K562 (cell line): ENCODE results near the gene TET2. TPM values are rescaled to one million over a fixed set of nuclear protein-coding genes. Genes with fewer than 3 reads are reported as not detected.

Experiments used
- DNMT1 ChIP-seq: fragments of 450-650 bp; IDR thresholded peaks from 2 replicates; pipeline ENCODE4 v1.6.1; 2016; ENCODE audit warnings: antibody characterized with exemption, mild to moderate bottlenecking
- ETS2 ChIP-seq: IDR thresholded peaks from 2 replicates; pipeline ENCODE4 v1.6.1; 2016; ENCODE audit warnings: borderline replicate concordance, missing genetic modification characterization, mild to moderate bottlenecking, moderate library complexity, missing compliant biosample characterization; ENCODE audit not compliant: poor library complexity, severe bottlenecking
- GABPA ChIP-seq: fragments of 200-800 bp; sonication (Bioruptor generic); conservative IDR thresholded peaks from 2 replicates; pipeline ENCODE4 v1.6.1; 2016; ENCODE audit warnings: low read depth, missing genetic modification characterization, missing compliant biosample characterization
- HNRNPL ChIP-seq: fragments of 200-400 bp; formaldehyde crosslinking; IDR thresholded peaks from 2 replicates; pipeline ENCODE4 v1.6.1; 2017; ENCODE audit warnings: low read depth, mild to moderate bottlenecking, low read length
- KDM4B ChIP-seq, 2 experiments: fragments of 450-650 bp in 1 of 2; sonication (generic) in 1 of 2; IDR thresholded peaks; 2 replicates each; pipeline ENCODE4 v1.6.1; 2016 to 2017; ENCODE audit warnings: borderline replicate concordance in 2 of 2, antibody characterized with exemption in 1 of 2, low read depth in 1 of 2, mild to moderate bottlenecking in 1 of 2
- MTA2 ChIP-seq: fragments of 450-650 bp; IDR thresholded peaks from 2 replicates; pipeline ENCODE4 v1.6.1; 2016; ENCODE audit warnings: low read depth
- SRF ChIP-seq, 2 experiments: fragments of 250-450, 450-650 bp in 1 of 2; sonication (Bioruptor Pico) in 1 of 2; sonication (generic) in 1 of 2; formaldehyde crosslinking; IDR thresholded peaks; 2 replicates each; pipeline versions ENCODE4 v1.5.0 to v1.5.1; 2020 to 2022; ENCODE audit warnings: mild to moderate bottlenecking in 1 of 2, missing genetic modification reagents in 1 of 2
- polyA plus RNA-seq, 8 experiments: library from polyadenylated mRNA; depleted of rRNA in 4 of 8; stranded (reverse) in 5 of 8; unstranded in 3 of 8; fragments of >200 nt; fragmentation: Nextera tagmentation in 2 of 8; fragmentation: Illumina TruSeq in 1 of 8; extraction: Ambion mirVana in 2 of 8; extraction: Trizol in 1 of 8; gene quantifications; 2 replicates each; pipeline versions ENCODE4 v1.2.1 to v1.2.3, GENCODE V29; 2011 to 2014; ENCODE audit warnings: inconsistent platforms in 1 of 8, missing spikeins in 1 of 8
- total RNA-seq, 7 experiments: library from RNA; depleted of rRNA in 6 of 7; stranded (reverse); fragments of >200 nt in 6 of 7; fragmentation: Illumina TruSeq in 2 of 7; extraction: Trizol in 2 of 7; gene quantifications; 2 replicates each; pipeline versions ENCODE4 v1.2.1 to v1.2.3, GENCODE V29; 2011 to 2021; ENCODE audit warnings: low replicate concordance in 1 of 7
- TF ChIP-seq, protein P1 (sequence below), 2 experiments: fragments of 150-350 bp in 1 of 2; IDR thresholded peaks; 2 replicates each; pipeline ENCODE4 v1.6.1; 2012 to 2016; ENCODE audit warnings: low read depth in 2 of 2, low read length in 2 of 2, mild to moderate bottlenecking in 1 of 2, moderate library complexity in 1 of 2
- TF ChIP-seq, protein P2 (sequence below): fragments of 450-650 bp; IDR thresholded peaks from one replicate; pipeline ENCODE4 v1.6.1; 2018; ENCODE audit warnings: mild to moderate bottlenecking, moderate library complexity; ENCODE audit not compliant: partially characterized antibody

Gene TET2
- total and polyA plus RNA-seq, 9 of the 15 experiments (the other 6 are each of a cell fraction or from before 2014, with no cell fraction given) = 0.80 to 11.1 (median 4.9) TPM

DNA sequence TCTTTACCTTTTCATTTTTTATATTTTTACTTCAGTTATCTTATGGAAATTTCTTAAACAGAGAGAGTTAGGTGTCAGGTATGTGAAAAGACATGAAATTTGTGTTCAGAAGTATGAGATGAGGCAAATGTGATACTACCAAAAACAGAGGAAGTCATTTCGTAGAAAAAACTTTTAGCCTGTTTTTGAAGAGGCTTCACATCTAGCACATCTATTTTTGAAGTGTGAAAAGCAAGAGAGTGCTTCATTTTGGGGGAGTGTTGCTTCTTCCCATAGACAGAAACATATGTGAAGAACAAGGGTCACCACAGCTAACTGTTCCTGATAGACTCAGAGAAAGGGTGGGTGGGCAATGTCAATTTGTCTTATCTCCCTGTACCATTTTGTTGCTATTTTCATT is 125.3 kb downstream of the TET2 start (continued):
- TF ChIP-seq, protein P1, sequence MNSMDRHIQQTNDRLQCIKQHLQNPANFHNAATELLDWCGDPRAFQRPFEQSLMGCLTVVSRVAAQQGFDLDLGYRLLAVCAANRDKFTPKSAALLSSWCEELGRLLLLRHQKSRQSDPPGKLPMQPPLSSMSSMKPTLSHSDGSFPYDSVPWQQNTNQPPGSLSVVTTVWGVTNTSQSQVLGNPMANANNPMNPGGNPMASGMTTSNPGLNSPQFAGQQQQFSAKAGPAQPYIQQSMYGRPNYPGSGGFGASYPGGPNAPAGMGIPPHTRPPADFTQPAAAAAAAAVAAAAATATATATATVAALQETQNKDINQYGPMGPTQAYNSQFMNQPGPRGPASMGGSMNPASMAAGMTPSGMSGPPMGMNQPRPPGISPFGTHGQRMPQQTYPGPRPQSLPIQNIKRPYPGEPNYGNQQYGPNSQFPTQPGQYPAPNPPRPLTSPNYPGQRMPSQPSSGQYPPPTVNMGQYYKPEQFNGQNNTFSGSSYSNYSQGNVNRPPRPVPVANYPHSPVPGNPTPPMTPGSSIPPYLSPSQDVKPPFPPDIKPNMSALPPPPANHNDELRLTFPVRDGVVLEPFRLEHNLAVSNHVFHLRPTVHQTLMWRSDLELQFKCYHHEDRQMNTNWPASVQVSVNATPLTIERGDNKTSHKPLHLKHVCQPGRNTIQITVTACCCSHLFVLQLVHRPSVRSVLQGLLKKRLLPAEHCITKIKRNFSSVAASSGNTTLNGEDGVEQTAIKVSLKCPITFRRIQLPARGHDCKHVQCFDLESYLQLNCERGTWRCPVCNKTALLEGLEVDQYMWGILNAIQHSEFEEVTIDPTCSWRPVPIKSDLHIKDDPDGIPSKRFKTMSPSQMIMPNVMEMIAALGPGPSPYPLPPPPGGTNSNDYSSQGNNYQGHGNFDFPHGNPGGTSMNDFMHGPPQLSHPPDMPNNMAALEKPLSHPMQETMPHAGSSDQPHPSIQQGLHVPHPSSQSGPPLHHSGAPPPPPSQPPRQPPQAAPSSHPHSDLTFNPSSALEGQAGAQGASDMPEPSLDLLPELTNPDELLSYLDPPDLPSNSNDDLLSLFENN (IDR thresholded peaks at IDR 0.05; ENCODE audit: low read depth in 2 of 2, low read length in 2 of 2) = no peak
- TF ChIP-seq SRF (CRISPR knock-in tag; IDR thresholded peaks at IDR 0.05) (no peak), KDM4B (IDR thresholded peaks at IDR 0.05; ENCODE audit: borderline replicate concordance in 2 of 2, low read depth in 1 of 2) (no peak), MTA2 (no peak), GABPA (no peak), HNRNPL (no peak), DNMT1 (no peak), ETS2 (tag) (no peak)
- TF ChIP-seq, protein P2, sequence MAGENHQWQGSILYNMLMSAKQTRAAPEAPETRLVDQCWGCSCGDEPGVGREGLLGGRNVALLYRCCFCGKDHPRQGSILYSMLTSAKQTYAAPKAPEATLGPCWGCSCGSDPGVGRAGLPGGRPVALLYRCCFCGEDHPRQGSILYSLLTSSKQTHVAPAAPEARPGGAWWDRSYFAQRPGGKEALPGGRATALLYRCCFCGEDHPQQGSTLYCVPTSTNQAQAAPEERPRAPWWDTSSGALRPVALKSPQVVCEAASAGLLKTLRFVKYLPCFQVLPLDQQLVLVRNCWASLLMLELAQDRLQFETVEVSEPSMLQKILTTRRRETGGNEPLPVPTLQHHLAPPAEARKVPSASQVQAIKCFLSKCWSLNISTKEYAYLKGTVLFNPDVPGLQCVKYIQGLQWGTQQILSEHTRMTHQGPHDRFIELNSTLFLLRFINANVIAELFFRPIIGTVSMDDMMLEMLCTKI = no peak
